ENCODE measurements around the gene SKI. TPM values are rescaled to one million over a fixed set of nuclear protein-coding genes. Genes with fewer than 3 reads are reported as not detected.

SKI gene
- total RNA-seq, 1 donor from 2014 or later, result 116 TPM

DNA sequence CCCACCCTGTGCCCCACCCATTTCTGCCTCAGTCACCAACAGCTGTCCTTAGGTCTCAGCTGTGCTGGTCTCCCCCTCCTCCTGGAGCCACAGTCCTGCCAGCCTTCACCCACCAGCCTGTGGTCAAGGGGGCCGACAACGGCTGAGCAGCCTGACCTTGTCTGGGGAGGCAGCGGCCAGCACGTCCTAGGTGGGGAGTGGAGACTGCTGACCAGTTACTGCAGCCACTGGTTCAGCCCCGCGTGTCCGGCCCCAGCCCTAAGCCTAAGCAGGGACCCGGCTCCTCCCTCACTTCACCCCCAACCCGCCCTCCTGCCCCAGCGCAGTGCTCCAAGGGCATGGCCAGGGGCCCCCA is 84.0 kb downstream of the SKI start:
- Mint-ChIP-seq H3K27me3 (ENCODE audit: low read depth) (no peaks in the 10 kb centered on the region), H3K27ac (ENCODE audit: unreplicated experiment) (peak overlapping the region; percentile 69), H3K4me1 (ENCODE audit: low read depth) (peaks cover 26% of the 10 kb centered on the region), H3K36me3 (ENCODE audit: low read depth) (peaks cover 8% of the 10 kb centered on the region), H3K9me3 (ENCODE audit: low read depth) (no peaks in the 10 kb centered on the region), H3K4me3 (ENCODE audit: unreplicated experiment) (no peak overlapping the region)
- DNase-seq (ENCODE audit: low spot score), result no peak
- TF ChIP-seq, protein P1, sequence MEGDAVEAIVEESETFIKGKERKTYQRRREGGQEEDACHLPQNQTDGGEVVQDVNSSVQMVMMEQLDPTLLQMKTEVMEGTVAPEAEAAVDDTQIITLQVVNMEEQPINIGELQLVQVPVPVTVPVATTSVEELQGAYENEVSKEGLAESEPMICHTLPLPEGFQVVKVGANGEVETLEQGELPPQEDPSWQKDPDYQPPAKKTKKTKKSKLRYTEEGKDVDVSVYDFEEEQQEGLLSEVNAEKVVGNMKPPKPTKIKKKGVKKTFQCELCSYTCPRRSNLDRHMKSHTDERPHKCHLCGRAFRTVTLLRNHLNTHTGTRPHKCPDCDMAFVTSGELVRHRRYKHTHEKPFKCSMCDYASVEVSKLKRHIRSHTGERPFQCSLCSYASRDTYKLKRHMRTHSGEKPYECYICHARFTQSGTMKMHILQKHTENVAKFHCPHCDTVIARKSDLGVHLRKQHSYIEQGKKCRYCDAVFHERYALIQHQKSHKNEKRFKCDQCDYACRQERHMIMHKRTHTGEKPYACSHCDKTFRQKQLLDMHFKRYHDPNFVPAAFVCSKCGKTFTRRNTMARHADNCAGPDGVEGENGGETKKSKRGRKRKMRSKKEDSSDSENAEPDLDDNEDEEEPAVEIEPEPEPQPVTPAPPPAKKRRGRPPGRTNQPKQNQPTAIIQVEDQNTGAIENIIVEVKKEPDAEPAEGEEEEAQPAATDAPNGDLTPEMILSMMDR (IDR thresholded peaks at IDR 0.05), result no peak

DNA sequence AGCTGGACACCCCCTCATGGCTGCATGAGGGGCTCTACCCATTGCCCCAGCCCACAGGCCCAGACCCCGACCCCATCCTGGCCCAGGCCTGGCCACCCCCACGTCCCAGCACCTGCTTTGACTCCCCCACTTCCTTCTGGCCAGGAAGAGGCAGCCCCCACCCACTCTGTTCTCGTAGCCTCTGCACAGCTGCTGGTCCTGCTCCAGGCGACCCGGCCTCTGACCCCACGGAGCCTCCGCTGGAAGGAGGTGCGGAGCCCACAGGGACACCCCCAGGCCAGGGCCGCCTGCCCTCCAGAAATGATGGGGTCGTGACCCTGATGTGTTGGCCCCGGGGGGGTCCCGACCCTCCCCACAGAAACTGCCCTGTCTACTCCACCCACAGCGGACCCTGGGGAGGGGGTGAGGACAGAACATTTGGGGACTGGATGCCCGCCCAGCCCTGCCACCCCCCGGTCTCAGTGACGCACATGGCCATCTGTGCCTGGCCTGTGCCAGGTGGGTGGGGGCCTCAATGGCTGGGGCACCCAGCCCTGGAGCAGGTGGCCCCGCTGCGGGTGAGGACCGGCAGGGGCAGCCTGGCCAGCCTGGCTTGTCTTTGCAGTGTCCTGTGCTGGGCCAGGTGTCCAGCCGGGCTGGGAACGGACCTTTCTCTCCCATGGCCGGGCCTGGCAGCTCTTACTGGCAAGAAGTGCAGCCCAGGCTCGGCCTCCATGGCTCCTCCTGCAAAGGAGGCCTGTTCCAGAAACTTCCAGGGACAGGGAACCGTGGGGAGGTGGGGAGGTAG is 84.6 kb downstream of the SKI start:
- H3K4me1 Mint-ChIP-seq (ENCODE audit: low read depth), result peaks cover 27% of the 10 kb centered on the region
- H3K27ac Mint-ChIP-seq (ENCODE audit: unreplicated experiment), result peak overlapping the region; percentile 12
- TF ChIP-seq, protein P1 (IDR thresholded peaks at IDR 0.05), result no peak
- H3K9me3 Mint-ChIP-seq (ENCODE audit: low read depth), result no peaks in the 10 kb centered on the region
- peaks cover 7% of the 10 kb centered on the region for H3K36me3 Mint-ChIP-seq (ENCODE audit: low read depth)
- no peak for DNase-seq (ENCODE audit: low spot score)
- no peak overlapping the region for H3K4me3 Mint-ChIP-seq (ENCODE audit: unreplicated experiment)
- H3K27me3 Mint-ChIP-seq (ENCODE audit: low read depth), result no peaks in the 10 kb centered on the region

DNA sequence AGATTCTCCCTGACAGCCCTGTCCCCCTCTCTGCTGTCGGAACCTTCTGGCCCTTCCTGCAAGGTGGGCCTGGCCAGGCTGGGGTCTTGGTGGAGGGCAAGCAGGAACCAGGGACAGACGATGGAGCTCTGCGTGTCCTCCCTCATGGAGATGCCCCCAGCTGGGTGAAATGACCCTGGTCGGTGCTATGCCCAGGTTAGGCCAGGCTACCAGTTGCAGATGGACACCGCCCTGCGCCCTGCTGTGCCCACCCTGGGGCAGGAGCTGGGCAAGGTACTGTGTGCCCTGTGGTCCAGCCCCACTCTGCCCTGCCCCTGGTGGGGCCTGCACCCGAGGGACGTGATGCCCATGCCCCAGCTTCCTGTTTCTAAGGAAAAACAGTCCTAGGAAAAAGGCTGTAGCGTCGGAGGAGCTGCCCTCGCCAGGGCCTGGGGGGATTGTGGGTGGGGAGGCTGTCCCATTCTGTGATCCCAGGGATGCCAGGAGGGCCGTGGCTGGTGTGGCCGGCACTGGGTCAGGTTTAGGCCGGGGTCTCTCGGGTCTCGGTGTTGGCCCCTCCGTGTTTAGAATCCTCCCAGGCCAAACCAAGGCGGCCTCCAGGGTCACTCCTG is 85.6 kb downstream of the SKI start:
- H3K4me1 Mint-ChIP-seq (ENCODE audit: low read depth), result peaks cover 27% of the 10 kb centered on the region
- H3K27me3 Mint-ChIP-seq (ENCODE audit: low read depth), result no peaks in the 10 kb centered on the region
- peak overlapping the region; percentile 69 for H3K27ac Mint-ChIP-seq (ENCODE audit: unreplicated experiment)

DNA sequence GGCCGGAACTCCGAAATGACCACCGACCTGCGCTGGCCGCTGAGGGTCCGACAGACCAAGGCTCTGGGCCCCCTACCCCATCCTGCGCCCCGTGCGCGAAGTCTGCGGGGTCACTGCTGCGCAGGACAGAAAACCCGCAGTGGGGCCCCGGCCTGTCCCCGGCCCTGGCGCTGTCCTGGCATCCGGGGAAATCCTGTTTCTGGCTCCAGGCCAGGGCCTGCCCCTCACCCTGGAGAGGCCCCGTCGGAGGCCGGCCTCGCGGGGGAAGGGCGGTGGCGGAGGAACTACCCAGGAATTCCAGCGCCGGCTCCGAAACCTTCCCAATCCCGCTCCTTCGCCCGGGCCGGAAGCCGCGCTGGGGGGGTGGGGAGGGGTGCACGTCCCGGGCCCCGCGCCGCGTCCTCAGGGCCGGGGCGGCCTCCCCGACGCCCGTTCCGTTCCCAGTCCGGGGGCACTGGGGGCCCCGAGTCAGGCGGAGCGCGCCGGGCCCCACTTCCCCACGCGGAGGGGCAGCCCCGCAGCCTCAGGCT is 86.2 kb downstream of the SKI start:
- peak overlapping the region; percentile 69 for H3K27ac Mint-ChIP-seq (ENCODE audit: unreplicated experiment)
- TF ChIP-seq, protein P1 (IDR thresholded peaks at IDR 0.05), result no peak
- H3K4me1 Mint-ChIP-seq (ENCODE audit: low read depth), result peaks cover 31% of the 10 kb centered on the region
- H3K27me3 Mint-ChIP-seq (ENCODE audit: low read depth), result no peaks in the 10 kb centered on the region
- H3K36me3 Mint-ChIP-seq (ENCODE audit: low read depth), result no peaks in the 10 kb centered on the region
- no peak for DNase-seq (ENCODE audit: low spot score)
- no peaks in the 10 kb centered on the region for H3K9me3 Mint-ChIP-seq (ENCODE audit: low read depth)
- H3K4me3 Mint-ChIP-seq (ENCODE audit: unreplicated experiment), result peak overlapping the region; percentile 22

More for the DNA sequence above, 85.6 kb downstream of the SKI start:
- H3K9me3 Mint-ChIP-seq (ENCODE audit: low read depth), result no peaks in the 10 kb centered on the region
- H3K36me3 Mint-ChIP-seq (ENCODE audit: low read depth), result no peaks in the 10 kb centered on the region
- TF ChIP-seq, protein P1 (IDR thresholded peaks at IDR 0.05), result no peak
- peak overlapping the region; percentile 22 for H3K4me3 Mint-ChIP-seq (ENCODE audit: unreplicated experiment)
- DNase-seq (ENCODE audit: low spot score), result no peak

DNA sequence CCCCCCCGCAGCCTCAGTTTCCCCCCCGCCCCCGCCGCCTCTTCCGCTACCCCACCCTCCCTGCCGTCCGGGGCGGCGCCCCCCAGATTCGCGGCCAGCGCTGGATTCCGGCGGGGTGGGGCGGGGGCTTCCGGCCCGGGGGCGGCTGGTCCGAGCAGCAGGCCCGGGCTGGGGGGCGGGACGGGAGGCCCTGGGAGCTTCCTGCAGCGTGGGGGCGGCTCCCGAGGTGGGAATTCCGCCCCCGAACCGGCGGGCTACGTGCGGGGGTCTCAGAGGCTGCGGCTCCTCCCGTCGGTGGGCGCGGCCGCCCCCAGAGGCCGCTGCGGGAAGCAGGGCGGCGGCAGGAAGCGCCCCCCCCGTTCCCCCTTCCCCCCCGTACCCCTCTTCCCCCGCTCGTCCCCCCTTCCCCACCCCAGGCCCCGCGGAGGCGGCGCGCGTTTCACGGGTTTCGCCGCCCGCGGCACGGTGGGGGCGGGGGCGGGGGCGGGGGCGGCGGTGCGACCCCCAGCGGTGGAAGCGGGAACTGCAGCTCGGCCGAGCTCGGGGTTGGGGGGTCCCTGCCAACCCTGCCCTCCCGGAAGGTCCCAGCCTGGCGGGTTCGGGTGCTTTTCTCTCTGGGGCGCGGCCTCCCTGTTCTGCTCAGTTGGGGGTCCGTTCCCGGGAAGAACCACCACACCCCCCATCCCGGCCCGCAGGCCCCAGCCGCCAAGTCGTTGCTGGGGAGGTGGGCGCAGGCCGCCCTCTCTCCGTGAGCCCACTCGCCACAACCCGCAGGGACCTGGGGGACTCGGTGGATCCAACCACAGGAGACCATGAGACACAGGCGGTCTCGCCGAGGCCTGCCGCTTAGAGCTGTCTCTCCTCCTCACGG is 86.9 kb downstream of the SKI start:
- Mint-ChIP-seq H3K4me3 (ENCODE audit: unreplicated experiment) (peak overlapping the region; percentile 40), H3K27me3 (ENCODE audit: low read depth) (no peaks in the 10 kb centered on the region), H3K4me1 (ENCODE audit: low read depth) (peaks cover 33% of the 10 kb centered on the region), H3K27ac (ENCODE audit: unreplicated experiment) (peak overlapping the region; percentile 89), H3K9me3 (ENCODE audit: low read depth) (no peaks in the 10 kb centered on the region), H3K36me3 (ENCODE audit: low read depth) (no peaks in the 10 kb centered on the region)
- TF ChIP-seq, protein P1 (IDR thresholded peaks at IDR 0.05), result peak; percentile 98
- no peak for DNase-seq (ENCODE audit: low spot score)
